B cell (primary cell): ENCODE measurements around the gene HAND2.

Experiments
- CTCF ChIP-seq: fragments of 200-600 bp; IDR thresholded peaks from one replicate; pipeline ENCODE4 v1.8.0; 2022; ENCODE audit warnings: antibody characterized with exemption, mild to moderate bottlenecking
- EZH2 ChIP-seq: IDR thresholded peaks from 2 replicates; pipeline ENCODE4 v1.6.1; 2012; ENCODE audit warnings: borderline replicate concordance, low read depth, mild to moderate bottlenecking, moderate library complexity, low read length; ENCODE audit not compliant: insufficient read depth, poor library complexity, severe bottlenecking

GRCh38 chr4:173535957-173536356 is 5.9 kb upstream of the HAND2 start:
- TF ChIP-seq CTCF (no peak), EZH2 (no peak)
